ENCODE results near the gene DPY19L3. TPM values are rescaled to one million over a fixed set of nuclear protein-coding genes. Genes with fewer than 3 reads are reported as not detected.

DPY19L3 gene
- total RNA-seq, 2 experiments from 2014 or later: 10.4 to 12.4 TPM

DNA sequence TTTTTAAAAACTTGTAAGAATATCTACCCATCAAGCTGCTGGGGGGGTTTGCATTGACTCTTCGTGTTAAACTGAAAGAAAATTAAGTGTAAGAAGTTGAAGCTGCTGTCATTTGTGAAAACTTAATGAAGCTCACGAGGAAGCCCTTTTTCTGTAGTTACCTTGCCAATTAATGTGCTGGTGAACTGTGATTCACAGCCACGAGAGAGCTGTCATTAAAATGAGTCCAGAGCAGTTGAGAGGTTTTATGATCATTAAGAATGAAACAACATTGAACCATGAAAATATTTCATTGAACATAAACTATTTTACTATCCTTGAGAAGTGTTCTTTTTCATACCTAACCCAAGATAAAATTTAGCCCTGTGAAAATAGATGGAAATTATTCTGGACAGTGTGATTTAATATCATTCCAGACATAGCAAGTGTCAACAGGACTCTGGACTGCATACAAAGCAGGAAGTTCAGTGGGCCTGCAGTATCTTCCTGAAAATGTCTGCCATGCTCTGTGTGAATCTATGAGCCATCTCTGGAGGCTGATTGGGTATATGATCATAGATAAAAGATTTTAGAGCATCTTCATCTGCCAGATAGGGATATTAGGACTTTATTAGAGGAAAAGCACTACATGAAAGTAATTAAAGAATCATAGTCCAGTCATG lies 53.8 kb downstream of the DPY19L3 start:
- no peak for ATAC-seq
- Mint-ChIP-seq H3K36me3 (ENCODE audit: low read depth) (peaks cover 18% of the 10 kb centered on the region), H3K9me3 (no peaks in the 10 kb centered on the region), H3K4me1 (ENCODE audit: low read depth) (peaks cover 11% of the 10 kb centered on the region), H3K4me3 (no peak overlapping the region), H3K27ac (peak overlapping the region; percentile 28), H3K27me3 (no peaks in the 10 kb centered on the region)
- CTCF ChIA-PET: no interaction called here
- POLR2A ChIA-PET: no interaction called here
- TF ChIP-seq, protein P1, sequence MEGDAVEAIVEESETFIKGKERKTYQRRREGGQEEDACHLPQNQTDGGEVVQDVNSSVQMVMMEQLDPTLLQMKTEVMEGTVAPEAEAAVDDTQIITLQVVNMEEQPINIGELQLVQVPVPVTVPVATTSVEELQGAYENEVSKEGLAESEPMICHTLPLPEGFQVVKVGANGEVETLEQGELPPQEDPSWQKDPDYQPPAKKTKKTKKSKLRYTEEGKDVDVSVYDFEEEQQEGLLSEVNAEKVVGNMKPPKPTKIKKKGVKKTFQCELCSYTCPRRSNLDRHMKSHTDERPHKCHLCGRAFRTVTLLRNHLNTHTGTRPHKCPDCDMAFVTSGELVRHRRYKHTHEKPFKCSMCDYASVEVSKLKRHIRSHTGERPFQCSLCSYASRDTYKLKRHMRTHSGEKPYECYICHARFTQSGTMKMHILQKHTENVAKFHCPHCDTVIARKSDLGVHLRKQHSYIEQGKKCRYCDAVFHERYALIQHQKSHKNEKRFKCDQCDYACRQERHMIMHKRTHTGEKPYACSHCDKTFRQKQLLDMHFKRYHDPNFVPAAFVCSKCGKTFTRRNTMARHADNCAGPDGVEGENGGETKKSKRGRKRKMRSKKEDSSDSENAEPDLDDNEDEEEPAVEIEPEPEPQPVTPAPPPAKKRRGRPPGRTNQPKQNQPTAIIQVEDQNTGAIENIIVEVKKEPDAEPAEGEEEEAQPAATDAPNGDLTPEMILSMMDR (IDR thresholded peaks at IDR 0.05): no peak
- intact Hi-C loops (cut with micrococcal nuclease): no loop called here
- DNase-seq: no peak

DNA sequence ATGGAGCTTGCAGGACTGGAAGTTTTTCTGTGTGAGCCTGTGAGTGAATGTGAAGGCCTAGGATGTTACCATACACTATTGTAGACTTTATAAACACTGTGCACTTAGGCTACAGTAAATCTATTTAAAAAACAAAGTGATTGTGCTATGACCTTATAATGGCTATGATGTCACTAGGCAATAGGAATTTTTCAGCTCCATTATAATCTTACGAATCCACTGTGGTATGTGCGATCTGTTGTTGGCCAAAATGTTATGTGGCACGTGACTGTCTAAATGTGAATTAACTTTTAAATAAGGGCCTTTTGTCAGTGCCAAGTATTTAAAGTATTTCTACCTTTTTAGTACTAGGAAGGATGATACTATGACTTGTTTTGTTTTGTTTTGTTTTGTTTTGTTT lies 54.9 kb downstream of the DPY19L3 start:
- H3K27me3 Mint-ChIP-seq: no peaks in the 10 kb centered on the region
- ATAC-seq (no peak), DNase-seq (no peak)
- no peak overlapping the region for H3K27ac Mint-ChIP-seq
- H3K9me3 Mint-ChIP-seq: no peaks in the 10 kb centered on the region
- H3K36me3 Mint-ChIP-seq (ENCODE audit: low read depth): peaks cover 18% of the 10 kb centered on the region
- ChIA-PET POLR2A (no interaction called here), CTCF (no interaction called here)
- TF ChIP-seq, protein P1 (IDR thresholded peaks at IDR 0.05): no peak
- peaks cover 11% of the 10 kb centered on the region for H3K4me1 Mint-ChIP-seq (ENCODE audit: low read depth)
- no peak overlapping the region for H3K4me3 Mint-ChIP-seq
- intact Hi-C loops (cut with micrococcal nuclease): loop anchor here (10.0 kb wide), 1 partner anchor 84 kb away; no protein-coding TSS in a partner anchor

DNA sequence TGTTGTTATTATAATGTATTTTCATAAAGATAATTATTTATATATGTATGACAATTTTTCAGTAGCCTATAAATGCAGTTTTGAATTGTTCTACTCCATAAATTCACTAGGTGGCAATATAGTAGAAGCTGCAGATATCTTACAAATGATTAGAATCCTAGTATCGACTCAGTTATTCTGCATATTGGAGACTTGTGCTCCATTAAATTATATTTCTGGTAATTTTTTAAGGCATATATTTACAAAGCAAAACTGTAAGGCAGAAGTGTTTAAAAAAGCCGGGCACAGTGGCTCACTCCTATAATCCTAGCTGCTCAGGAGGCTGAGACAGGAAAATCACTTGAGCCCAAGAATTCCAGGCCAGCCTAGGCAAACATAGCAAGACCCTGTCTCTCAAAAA lies 58.7 kb downstream of the DPY19L3 start:
- TF ChIP-seq, protein P1 (IDR thresholded peaks at IDR 0.05): peak; percentile 48
- DNase-seq (no peak), ATAC-seq (no peak)
- Mint-ChIP-seq H3K9me3 (no peaks in the 10 kb centered on the region), H3K4me3 (no peak overlapping the region), H3K27ac (no peak overlapping the region), H3K36me3 (ENCODE audit: low read depth) (peaks cover 4% of the 10 kb centered on the region), H3K27me3 (no peaks in the 10 kb centered on the region), H3K4me1 (ENCODE audit: low read depth) (no peaks in the 10 kb centered on the region)
- CTCF ChIA-PET: interaction anchor here (0.6 to 1.8 kb wide), 6 partner anchors 10 to 1883 kb away, joined by 3 to 8 read pairs (median 3); no protein-coding TSS in a partner anchor
- POLR2A ChIA-PET: interaction anchor here (1.9 kb wide), 1 partner anchor 11 kb away, joined by 5 read pairs; no protein-coding TSS in a partner anchor
- intact Hi-C loops (cut with micrococcal nuclease): loop anchor here (10.0 kb wide), 1 partner anchor 81 kb away; no protein-coding TSS in a partner anchor

DNA sequence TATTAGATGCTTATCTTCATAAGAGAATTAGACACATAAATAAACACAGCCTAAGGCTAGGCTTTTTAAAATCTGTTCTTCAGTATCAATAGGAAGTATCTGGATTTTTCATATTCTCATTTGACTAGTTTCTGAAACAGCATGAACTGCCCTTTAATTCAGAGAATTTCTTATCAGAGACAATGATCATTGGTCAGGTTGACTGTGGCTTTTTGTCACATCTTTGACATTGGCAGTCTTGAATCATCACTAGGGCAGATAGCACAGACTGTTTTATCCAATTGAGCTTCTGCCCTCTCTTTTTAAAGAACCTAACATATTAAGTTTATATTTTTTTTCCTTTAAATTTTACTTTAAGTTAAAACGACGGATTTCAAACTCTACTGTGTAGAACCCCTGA lies 59.6 kb downstream of the DPY19L3 start:
- no peaks in the 10 kb centered on the region for H3K9me3 Mint-ChIP-seq
- POLR2A ChIA-PET: interaction anchor here (1.9 kb wide), 1 partner anchor 10 kb away, joined by 5 read pairs; no protein-coding TSS in a partner anchor

DNA sequence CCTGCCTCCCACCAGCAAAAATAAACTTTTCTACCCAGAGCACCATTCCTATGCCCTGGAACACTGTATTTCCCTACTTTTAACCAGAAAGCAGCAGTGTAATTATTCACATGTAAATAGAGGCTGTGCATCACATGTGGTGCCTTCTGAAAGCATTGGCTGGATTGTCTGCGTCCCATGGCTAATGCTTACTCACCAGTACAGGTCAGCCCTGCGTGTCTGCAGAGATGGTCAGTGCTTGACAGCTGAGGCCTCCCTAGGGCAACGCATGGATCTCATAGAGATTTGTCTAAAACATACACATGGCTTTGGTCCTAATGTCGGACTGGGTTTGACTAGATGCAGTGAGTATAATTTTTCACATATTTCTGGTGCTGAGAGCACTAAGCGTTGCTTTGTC lies 64.2 kb downstream of the DPY19L3 start:
- Mint-ChIP-seq H3K4me3 (no peak overlapping the region), H3K9me3 (no peaks in the 10 kb centered on the region), H3K36me3 (ENCODE audit: low read depth) (peaks cover 3% of the 10 kb centered on the region), H3K27ac (no peak overlapping the region), H3K4me1 (ENCODE audit: low read depth) (peaks cover 2% of the 10 kb centered on the region), H3K27me3 (no peaks in the 10 kb centered on the region)
- TF ChIP-seq, protein P1 (IDR thresholded peaks at IDR 0.05): no peak
- intact Hi-C loops (cut with micrococcal nuclease): loop anchor here (10.0 kb wide), 1 partner anchor 75 kb away; no protein-coding TSS in a partner anchor
- ChIA-PET POLR2A (no interaction called here), CTCF (no interaction called here)
- ATAC-seq: no peak
- no peak for DNase-seq

More for the DNA sequence above, 59.6 kb downstream of the DPY19L3 start:
- ATAC-seq (no peak), DNase-seq (no peak)
- H3K27ac Mint-ChIP-seq: no peak overlapping the region
- peaks cover 3% of the 10 kb centered on the region for H3K36me3 Mint-ChIP-seq (ENCODE audit: low read depth)
- CTCF ChIA-PET: interaction anchor here (0.9 to 1.8 kb wide), 3 partner anchors 9 to 241 kb away, joined by 3 to 8 read pairs (median 4); no protein-coding TSS in a partner anchor
- TF ChIP-seq, protein P1 (IDR thresholded peaks at IDR 0.05): no peak
- H3K4me1 Mint-ChIP-seq (ENCODE audit: low read depth): no peaks in the 10 kb centered on the region
- no peak overlapping the region for H3K4me3 Mint-ChIP-seq
- intact Hi-C loops (cut with micrococcal nuclease): loop anchor here (10.0 kb wide), 1 partner anchor 80 kb away; no protein-coding TSS in a partner anchor
- no peaks in the 10 kb centered on the region for H3K27me3 Mint-ChIP-seq
